NCI-H526 (cell line): Measurements from ENCODE around the gene IRF2BP2.
A peak's percentile ranks its signal among the peaks of the same experiment; 100 is the strongest.

Experiments used
- DNase-seq, 2 experiments: peaks; one replicate each; lab custom pipeline; 2025; lab: John Stamatoyannopoulos, UW

Gene IRF2BP2

DNA sequence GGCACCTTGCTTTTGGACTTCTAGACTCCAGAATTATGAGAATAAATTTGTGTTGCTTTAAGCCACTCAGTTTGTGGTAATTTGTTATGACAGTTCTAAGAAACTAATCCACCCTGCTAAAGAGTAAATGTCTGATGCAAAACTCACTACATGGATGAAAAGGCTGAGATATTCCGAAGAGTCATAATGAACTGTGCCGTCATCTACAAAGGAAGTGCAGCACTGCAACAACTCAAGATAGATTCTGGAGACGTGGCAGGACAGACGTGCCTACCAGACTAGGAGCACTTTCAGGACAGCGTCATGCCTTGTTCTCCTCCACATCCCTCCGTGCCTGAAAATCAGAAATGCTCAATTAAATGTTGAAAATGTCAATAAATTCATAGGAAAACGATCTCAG lies 24.4 kb upstream of the IRF2BP2 start:
- no peak for DNase-seq

DNA sequence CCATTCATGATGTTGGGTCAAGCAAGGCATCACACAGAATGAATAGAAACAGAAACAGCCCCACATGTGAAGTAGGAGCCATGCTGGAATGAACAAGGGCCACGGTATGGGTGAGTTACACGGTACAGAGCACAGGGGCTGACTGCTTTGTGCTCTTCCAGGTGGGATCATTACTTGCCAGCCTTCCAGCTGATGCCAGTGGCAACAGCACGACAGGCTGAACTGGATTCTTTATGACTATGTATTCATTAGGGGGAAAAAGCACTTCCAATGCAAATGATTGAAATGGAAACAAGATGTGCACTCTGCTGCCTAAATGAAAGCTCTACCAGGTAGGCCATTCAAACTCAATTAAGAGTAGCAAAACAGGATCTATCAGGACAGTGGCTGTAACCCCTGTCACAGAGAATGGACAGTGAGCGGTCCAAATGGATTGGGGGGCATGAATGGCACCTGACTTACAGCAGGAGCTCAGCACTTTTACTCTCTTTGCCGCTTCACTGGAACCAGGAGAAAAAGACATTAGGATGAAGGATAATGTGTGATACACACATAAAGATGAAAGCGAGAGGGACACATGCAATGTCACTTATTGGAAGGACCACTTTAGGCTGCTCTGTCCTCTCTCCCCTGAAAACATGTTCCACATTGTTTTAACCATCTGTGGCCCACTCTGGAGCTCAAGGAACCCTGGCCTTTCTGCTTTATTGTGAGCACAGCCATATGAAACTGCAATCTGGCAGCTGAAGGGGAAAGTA lies 23.4 kb upstream of the IRF2BP2 start:
- peak; percentile 71 to 81 for DNase-seq

DNA sequence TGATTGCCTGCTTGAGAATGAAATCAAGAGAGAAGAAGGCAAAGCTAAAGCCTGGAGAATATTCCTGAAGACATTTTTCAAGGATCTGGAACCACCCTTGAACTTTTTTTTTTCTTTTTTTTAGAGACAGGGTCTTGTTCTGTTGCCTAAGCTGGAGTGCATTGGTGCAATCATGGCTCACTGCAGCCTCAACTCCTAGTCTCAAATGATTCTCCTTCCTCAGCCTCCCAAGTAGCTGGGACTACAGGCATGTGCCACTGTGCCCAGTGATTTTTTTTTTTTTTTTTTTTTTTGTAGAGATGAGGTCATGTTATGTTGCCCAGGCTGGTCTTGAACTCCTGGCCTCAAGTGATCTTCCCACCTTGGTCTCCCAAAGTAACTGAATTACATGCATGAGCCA lies 22.2 kb upstream of the IRF2BP2 start:
- DNase-seq = no peak

DNA sequence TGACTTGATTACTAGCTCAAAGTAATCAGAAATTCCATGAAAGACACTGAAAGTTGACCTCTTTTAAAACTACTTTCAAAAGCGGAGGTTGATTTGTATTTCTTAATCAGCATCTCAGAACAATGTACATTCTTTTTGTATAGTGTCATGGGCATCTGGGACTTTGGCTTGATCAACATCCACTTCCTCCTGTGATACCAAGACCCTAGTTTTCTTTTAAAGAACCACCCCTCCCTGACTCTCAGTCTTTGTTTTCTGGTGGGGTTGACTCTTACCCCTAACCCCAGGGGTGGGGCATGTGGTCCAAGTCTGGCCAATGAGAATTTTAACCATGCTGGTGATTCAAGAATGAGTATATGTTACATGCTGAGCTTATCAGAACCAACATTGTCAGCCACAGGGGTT lies 21.7 kb upstream of the IRF2BP2 start:
- no peak for DNase-seq

DNA sequence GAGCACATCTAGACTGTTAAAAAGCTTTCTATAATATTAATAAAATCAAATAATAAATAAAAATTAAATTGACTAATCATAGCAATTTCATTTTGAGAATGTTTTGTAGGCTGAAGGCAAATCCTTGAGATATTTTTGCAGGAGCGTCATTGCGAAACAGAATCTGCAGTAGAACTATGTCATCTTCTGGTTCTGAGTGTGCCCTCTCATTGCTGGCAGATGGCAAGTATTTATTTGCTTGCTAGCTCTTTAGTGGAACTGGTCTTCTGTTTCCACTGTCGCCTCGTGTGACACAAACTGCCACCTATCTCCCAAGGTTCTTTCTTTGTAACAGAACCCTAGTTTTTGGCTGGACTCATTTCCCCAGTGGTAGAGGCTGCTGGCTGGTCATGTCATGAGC lies 19.0 kb upstream of the IRF2BP2 start:
- DNase-seq = no peak

DNA sequence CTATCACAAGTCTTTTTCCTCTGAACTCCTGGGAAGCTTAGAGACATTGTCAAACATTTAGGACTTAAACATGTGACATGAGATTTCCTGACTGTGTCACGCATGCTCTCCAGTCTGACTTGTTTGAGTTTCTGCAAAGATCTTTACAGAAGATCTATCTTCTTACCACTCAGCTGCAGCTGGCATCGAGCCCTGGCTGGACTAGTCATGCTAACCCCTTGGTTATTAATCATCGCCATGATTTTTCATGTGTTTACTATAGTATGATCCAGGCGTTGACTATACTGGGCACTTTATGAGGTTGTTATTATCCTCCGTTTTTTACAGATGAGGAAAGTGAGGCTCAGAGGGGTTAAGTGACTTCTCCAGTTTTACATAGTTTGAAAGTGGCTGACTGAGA lies 18.1 kb upstream of the IRF2BP2 start:
- DNase-seq = no peak

DNA sequence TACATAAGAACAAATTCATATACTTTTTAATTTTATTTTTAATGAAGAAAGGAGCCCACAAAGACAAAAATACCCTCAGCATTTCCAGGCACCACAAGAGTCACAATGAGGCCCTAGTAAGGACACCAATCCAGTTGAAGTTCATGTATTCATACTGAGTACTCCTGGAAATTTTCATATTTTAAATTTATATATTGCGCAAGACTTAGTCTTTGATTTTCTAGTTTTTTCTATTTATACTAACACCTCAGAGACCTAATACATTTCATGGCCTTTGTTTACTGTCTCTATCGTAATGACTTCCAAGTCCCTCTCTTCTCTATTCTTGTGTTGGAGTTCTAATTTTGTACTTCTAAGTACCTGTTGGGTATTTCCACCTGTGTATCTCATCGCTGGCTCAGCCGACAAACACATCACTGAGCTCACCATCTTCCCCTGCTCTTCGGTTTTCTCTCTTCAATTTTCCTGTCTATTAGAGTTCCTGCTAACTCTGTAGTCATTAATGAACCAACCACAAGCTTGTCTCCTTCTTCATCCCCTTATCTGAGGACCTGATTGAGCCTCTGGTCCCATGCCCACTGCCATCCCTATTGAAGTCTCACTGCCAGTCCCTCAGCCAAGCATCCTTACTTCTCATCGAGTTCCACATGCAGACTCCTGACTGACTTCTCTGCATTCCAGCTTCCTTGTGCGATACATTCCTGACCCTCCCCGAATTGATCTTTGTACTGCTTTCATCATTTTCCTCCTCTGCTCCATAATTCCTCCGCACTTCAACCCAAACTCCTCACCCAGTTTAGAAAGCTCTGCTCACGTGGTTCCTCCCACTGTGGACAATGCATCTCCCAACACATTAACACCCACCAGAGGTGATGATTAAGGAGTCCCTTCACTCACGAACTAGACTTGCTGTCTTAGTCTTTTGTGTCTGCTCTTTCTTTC lies 17.3 kb upstream of the IRF2BP2 start:
- DNase-seq = no peak

DNA sequence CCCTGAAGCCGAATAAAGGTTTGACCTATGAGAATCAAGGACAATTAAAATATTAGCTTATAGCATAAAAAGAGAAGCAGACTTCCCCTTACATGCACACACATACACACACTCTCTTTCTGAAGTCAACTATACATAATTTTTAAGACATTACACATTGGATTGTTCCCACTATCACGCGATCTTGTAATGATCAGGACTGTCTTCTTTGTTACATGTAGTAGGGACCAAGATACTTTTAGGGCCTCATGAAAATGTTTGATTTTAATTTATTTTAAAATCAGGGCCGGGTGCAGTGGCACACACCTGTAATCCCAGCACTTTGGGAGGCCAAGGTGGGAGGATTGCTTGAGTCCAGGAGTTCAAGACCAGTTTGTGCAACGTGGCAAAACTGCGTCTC lies 16.4 kb upstream of the IRF2BP2 start:
- DNase-seq = no peak

DNA sequence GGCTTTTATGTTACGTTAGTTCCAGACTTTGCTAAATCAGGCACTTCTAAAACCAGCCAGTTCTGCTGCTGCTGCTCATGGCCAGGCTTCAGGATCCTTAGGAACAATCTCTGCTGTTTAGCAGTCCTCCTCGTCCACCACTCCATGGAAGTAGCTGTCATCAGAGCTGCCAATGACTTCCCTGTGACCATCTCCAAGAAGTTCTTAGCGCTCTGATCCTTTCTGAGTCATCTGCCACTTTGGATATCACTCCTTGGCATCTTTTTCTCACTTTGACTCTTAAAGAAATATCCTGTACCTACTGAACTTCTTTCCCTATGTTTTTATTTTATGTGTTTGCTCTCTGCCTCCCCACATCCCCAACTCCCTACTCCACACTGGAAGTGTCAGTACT lies 14.7 kb upstream of the IRF2BP2 start:
- no peak for DNase-seq

DNA sequence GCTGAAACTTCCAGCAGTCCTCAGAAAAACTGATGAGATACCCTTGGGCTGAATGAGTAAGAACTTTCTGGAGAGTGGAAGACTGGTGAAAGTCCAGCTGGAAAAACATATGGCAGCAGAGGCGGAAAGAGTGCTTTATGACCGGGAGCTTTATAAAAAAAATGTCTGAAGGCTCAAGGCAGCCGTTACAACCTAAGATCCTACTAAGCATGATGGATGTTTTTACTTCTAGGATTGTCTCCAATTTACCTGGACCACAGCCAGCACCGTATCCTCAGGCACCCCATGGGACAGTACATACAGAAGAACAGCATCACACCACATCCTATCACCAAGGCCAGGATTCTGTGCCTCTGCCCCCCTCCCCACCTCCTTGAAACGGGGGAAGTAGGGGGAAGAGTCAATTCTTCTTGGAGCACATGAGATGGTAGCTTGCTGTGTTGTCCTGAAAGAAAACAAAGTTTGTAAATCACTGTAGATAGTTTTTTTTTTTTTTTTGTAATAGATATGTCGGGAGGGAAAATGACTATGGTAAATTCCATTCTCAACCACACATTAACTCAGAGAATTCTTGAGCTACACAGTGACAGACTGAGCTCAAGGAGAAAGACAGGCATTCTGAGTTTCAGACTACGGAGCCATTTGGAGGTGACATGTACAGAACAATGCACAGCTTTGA lies 11.8 kb upstream of the IRF2BP2 start:
- DNase-seq = no peak

DNA sequence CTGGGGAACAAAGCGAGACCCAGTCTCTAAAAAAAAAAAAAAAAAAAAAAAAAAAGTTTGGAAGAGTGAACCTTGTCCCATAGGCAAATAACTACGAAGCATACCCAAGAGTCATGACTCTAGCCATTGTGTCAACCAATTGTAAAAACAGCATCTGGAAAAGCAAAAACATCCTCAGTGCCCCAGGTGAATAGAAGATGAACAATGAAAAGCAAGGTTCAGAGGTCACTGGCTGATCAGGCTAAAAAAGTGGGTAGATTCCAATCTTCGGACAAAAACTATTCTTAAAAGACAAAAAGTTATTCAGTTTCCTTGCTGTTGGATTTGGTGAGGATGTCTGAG lies 11.1 kb upstream of the IRF2BP2 start:
- no peak for DNase-seq

DNA sequence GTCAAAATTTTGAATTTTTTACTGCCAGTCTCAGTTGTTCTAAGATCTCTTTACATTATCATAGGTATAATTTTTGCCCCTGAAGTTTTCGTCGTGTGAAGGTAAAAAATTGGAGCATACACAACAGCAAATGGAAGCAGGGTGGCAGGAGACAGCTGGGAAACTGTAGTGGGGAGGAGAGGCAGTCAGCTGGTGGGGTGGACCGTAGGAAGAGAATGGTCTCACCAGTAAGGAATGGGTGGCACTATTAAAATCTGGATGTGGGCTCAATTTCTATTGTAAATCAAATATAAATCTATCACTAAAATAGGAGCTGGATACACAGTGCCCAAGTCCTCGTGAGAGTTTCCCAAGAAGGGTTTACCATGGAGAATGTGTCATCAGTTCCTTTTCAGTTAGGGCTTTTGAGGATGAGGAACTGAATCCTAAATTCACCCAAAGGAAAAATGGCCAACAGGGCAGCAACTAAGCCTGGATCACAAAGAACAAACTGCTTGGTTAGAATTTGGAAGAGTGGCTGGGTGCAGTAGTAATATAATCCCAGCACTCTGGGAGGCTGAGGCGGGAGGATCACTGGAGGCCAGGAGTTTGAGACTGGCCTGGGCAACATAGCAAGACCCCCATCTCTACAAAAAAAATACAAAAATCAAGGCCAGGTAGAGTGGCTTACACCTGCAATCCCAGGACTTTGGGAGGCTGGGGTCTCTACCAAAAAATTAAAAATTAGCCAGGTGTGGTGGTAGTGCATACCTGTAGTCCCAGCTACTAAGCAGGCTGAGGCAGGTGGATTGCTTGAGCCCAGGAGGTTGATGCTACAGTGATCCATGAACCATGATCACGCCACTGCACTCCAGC lies 10.5 kb upstream of the IRF2BP2 start:
- no peak for DNase-seq

DNA sequence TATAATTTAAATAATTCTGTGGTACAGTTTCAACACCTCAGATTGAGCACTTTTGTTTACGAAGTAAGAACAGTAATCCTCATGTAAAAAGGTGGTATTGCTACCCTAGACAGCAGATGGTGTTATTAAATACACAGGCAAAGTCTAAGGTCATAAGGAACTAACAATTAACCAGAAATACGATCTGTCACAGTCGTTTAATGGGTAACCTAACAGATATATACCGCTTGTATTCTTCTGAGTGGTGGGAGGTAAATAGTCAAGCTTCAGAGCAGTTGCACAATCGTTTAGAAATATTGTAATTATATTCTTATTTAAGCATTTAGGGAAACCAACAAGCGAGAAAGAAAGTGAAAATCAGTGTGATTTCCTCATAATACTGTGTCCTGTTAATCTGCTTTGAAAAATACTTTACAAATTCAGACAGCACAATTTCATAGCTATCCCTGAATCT lies 9.8 kb upstream of the IRF2BP2 start:
- DNase-seq = peak; percentile 55 to 58

DNA sequence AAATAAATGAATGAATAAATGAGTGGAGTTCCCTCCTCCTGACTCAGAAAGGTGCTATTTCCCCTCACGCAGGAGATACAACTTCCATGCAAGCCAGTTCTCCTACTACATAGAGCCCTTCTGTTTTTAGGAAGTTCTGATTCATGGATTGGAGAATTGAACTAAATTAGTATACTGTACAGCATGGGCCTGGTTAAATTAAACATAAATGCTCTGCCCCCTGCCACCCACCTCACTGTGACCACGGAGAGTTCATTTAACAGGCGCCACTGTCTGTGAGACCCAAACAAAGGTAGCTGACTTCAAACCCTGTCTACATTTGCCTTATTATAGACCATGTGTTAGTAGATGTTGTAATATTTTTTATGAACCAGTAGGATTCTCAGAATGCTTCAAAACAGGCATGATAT lies 9.1 kb upstream of the IRF2BP2 start:
- no peak for DNase-seq

DNA sequence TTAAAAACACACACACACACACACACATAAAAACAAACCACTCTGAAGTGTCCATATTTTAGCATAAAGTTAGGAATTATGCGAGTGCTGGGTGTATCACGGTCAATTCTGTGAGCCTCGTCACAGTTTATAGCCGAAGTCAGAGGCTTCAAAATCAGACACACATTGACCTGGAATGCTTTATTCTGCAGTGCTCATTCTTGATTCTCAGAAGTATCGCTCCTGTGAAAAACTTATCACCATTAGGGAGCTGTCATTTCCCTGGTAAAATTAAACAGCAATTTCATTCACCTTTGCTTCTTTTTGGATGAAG lies 8.7 kb upstream of the IRF2BP2 start:
- DNase-seq = no peak

DNA sequence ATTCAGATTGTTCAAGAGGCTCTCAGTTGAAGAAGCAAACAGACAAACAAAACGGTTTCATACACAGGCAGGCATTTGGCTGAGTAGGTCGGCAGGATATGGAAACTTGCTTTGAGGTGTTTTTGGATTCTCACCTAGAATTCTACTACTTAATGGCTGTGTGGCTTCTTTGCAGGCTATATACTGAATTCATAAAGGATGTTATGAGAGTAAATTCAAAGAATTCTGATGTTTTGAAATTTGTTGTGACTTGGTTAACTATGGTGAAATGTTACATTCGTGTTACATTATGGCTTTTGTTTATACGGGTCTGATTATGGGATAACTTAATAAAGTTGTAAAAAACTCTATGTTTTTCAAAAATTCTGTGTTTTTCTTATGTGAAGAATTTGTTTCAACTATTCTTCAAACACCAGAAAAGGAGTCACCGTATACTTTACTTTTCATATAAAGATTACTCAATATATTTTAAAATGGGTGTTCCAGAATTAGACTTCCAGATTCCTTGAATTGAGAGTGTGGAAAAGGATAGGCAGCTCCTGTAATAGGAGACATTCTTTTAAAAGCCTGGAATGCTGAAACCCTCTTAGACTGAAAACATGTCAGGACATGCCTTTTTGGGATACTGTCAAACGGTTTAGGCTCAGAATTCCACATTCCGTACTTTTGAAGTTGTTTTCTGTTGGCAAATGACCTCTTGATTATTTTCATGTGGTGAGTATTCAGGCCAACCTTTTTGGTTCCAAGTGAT lies 8.2 kb upstream of the IRF2BP2 start:
- DNase-seq = no peak

DNA sequence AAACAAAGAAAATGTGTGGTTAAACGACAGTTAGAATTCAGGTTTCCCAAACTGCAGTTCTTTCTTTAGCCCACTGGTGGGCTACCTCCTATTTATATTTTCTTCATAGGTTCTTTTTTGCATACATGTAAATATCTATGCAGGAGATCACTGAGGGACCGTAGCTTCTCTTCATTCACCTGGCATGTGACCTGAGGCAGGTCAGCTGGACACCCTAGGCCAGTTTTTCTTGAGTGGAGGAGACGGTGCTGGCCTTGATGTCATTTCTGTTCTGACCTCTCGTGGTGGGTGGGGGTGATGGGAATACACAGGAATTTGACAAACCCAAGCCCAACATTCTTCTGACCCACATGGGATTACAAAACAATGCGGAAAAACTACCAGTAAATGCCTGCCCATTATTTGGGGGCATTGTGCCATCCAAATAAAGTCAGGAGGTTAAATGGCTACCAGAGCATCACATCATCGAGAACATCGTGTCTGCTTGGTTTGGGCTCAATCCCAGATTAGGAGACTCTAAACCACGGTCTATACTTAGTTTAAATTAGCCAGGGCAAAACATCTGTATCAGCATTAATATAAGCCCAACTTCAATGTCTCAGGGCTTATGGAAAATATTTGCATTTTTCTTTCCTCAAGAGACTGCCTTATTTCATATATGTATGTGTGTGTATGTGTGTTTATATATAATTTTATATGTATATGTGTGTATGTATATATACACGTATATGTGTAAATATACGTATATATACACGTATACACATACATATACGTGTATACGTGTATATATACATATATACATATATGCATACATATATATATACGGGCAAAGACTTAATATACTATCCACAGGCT lies 7.4 kb upstream of the IRF2BP2 start:
- DNase-seq = peak; percentile 25 to 68

DNA sequence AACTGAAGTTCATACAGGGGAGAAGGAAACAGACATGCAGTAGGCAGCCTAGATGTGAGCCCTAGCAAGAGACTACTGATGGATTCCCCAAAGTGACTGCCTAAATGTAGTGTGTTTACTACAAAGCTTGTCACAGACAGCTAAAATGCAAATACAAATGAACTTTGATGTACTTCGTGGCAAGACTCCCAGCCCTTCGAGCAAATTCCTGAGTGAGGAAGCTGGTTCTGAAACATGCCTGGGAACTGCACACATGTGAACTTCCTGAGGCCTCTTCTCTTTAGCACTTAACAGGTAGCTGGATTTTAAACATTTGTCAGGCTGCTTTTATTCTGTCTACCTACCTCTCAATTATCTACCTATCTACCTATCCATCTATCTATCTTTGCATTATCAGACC lies 6.7 kb upstream of the IRF2BP2 start:
- peak in 1 of 2 experiments; percentile 31 for DNase-seq

DNA sequence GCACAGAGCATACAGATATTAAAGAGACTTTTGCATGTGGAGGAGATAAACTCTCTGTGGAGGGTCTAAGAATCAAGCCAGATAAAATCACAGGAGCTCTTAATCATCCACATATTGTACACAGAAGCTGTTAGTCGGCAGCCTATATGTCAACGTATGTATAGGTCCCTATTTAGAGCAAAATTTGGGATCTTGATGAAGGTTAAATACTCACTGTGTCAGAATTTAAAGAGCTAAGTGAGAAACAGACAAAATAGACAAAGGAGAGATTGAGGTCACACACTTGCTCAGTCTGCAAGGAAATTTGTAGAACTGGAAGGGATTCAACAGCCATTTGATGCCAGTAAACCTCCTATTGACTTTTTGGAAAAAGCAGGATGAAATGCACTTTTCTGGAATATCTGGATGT lies 4.1 kb upstream of the IRF2BP2 start:
- DNase-seq = no peak
